Measurements from ENCODE around the gene ACTBL2.

Gene ACTBL2

GRCh38 chr5:57448287-57448686 lies 34.3 kb downstream of the ACTBL2 start:
- no peak for DNase-seq

GRCh38 chr5:57447658-57448057 lies 35.0 kb downstream of the ACTBL2 start:
- no peak for DNase-seq

- DNase-seq: no peak
Measured at GRCh38 chr5:57446966-57447365, 35.6 kb downstream of the ACTBL2 start.

GRCh38 chr5:57445705-57446037 lies 36.9 kb downstream of the ACTBL2 start:
- DNase-seq: no peak

- no peak for DNase-seq
Measured at GRCh38 chr5:57445006-57445704, 37.5 kb downstream of the ACTBL2 start.

GRCh38 chr5:57442080-57442839 lies 40.4 kb downstream of the ACTBL2 start:
- no peak for DNase-seq

GRCh38 chr5:57441557-57441956 lies 41.1 kb downstream of the ACTBL2 start:
- DNase-seq: no peak

GRCh38 chr5:57439601-57440000 lies 43.0 kb downstream of the ACTBL2 start:
- DNase-seq: no peak

GRCh38 chr5:57437976-57438805 lies 44.4 kb downstream of the ACTBL2 start:
- no peak for DNase-seq

- no peak for DNase-seq
Measured at GRCh38 chr5:57436586-57436985, 46.0 kb downstream of the ACTBL2 start.

- DNase-seq: no peak
Measured at GRCh38 chr5:57435701-57436134, 46.9 kb downstream of the ACTBL2 start.

GRCh38 chr5:57434683-57435082 lies 47.9 kb downstream of the ACTBL2 start:
- no peak for DNase-seq

- DNase-seq: no peak
Measured at GRCh38 chr5:57434227-57434640, 48.4 kb downstream of the ACTBL2 start.

- DNase-seq: no peak
Measured at GRCh38 chr5:57432876-57433275, 49.7 kb downstream of the ACTBL2 start.

GRCh38 chr5:57431759-57432158 lies 50.9 kb downstream of the ACTBL2 start:
- no peak for DNase-seq
